ENCODE data around the gene MIR17HG. TPM values are rescaled to one million over a fixed set of nuclear protein-coding genes. Genes with fewer than 3 reads are reported as not detected.
A peak's percentile ranks its signal among the peaks of the same experiment; 100 is the strongest.

The MIR17HG gene
- total and polyA plus RNA-seq, 5 experiments from 2014 or later = 0.24 to 17.5 (median 0.74) TPM

DNA sequence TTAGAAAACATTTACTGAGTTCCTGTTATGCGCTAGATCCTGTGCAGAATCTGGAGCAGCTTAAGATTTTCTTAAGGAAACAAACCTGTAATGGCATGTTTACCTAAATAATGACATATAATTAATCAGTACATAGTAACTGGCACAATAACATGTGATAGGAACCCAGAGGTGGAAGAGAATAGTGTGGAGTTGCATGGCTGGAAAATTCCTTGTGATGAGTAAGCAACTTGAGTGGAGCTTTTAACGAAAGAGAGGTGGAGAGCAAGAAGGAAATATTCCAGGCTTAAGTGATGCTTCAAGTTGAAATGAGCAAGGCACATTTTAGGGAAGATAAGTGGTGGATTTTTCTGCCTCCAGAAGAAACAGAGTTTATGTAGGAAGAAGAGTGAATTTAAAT lies 41.7 kb downstream of the MIR17HG start:
- Mint-ChIP-seq H3K4me3 (no peak overlapping the region), H3K27me3 (peaks cover 27 to 56% (median 40%) of the 10 kb centered on the region in 5 donors), H3K9me3 (no peaks in the 10 kb centered on the region), H3K27ac (no peak overlapping the region), H3K36me3 (no peaks in the 10 kb centered on the region), H3K4me1 (no peaks in the 10 kb centered on the region)
- POLR2A ChIA-PET = no interaction called here
- ATAC-seq (no peak), DNase-seq (no peak)

DNA sequence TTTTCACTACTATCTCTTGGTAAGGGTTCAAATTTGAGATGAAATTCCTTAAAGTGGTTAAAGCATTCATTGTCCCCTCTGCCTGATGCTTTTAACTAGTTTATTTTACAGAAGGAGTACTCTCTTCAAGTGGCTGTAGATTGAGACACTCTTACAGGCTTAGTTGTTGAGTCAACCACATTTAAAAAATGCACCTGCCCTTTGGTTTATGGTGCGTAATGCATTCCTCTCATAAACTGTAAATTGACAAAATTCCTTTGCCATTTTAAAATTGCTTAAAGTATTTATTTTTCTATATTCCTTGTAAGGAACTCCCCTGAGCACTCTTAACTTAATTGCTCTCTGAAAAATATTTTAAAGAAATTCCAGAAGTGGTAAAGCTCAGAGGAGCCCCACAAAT lies 50.1 kb downstream of the MIR17HG start:
- H3K36me3 Mint-ChIP-seq = no peaks in the 10 kb centered on the region
- no peak overlapping the region for H3K27ac Mint-ChIP-seq
- ATAC-seq (no peak), DNase-seq (no peak)
- POLR2A ChIA-PET = no interaction called here
- no peak overlapping the region for H3K4me3 Mint-ChIP-seq
- peaks cover 21 to 47% (median 32%) of the 10 kb centered on the region in 5 donors for H3K27me3 Mint-ChIP-seq
- no peaks in the 10 kb centered on the region for H3K9me3 Mint-ChIP-seq
- peaks cover 2 to 17% (median 13%) of the 10 kb centered on the region in 4 donors for H3K4me1 Mint-ChIP-seq

DNA sequence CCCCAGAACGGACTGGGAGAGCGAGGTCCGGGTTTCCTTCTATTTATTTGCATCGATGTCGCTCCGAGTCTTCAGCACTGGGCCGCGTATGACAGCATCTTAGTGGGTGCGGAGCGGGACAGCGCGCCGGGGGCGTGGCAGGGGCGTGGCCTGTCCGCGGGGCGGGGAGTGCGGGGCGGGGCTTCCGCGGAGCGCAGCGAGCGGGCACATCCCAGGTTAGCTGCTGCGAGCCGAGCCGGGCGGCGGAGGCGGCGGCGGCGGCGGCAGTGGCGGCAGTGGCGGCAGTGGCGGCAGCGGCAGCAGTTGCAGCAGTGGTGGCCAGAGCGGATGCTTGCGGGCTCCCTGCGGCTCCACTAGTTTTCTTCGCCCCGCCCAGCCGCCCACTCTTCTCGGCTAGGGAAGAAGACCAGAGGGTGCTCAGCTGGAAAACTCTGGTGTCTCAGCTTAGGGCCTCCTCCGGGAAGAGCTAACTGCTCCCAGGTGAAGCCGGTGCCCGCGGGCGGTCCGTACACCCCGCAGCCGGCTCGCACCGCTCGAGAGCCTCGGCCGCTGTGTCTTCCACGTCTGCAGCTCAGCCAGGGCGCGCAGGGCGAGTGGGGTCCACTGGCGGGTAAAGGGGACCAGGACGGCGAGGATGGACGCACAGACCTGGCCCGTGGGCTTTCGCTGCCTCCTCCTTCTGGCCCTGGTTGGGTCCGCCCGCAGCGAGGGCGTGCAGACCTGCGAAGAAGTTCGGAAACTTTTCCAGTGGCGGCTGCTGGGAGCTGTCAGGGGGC lies 51.1 kb downstream of the MIR17HG start, which contains the start of gene GPC5:
Gene GPC5 (plus strand): TSS at position 209 of the 776 bp plus-strand sequence.
- H3K4me3 Mint-ChIP-seq = peak within 1 kb of the TSS; percentile 71 to 86 (median 82)

DNA sequence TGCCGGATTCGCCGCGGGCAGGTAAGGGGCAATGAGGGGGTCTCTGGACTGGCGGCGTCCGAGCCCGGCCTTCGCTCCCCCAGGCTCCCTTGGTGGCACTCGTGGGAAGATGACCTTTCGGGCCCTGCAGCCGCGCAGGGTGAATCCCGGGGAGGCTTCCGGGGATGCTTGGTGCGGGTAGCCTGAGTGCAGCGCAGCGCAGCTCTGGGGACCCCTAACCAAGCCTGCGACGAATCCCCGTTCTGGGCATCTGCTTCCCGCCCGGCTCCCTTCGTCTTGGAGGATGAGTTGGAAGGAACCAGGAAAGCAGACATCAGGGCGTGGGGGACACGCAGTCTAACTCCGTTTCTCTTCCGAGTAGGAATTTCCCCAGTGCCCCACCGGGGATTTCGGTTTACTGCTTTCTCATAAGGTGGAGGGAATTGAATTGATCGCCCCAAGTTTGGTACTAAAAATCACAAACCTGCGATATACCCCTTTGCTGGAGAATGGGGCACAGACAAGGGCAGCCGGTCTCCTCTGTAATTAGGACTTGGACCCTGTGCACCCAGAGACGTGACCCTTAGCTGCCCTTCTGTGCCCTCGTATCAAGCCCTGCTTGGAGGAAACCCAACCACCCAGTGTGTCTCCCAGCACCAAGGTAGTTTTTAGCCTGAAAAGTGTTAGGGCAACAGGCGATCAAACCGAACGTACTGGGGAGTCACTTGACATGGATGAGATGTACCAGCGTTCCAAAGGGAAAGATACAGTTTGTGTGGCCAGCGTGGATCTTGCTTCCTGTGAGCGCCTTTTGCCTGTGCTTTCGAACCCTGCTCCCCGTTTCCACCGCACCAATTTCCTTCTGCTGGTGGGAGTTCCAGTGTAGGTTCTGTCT lies 51.9 kb downstream of the MIR17HG start:
- H3K4me1 Mint-ChIP-seq = peaks cover 2 to 17% (median 13%) of the 10 kb centered on the region in 4 donors

More for the DNA sequence above, 51.1 kb downstream of the MIR17HG start, which contains the start of gene GPC5:
- no peaks in the 10 kb centered on the region for H3K9me3 Mint-ChIP-seq
- peaks cover 24 to 47% (median 32%) of the 10 kb centered on the region in 5 donors for H3K27me3 Mint-ChIP-seq
- POLR2A ChIA-PET = interaction anchor here (1.4 kb wide), 1 partner anchor 52 kb away, joined by 3 read pairs; the partner anchor contains the start of gene MIR17HG
- ATAC-seq (peak; percentile 95 to 97), DNase-seq (peak; percentile 47 to 87 (median 77))
- no peaks in the 10 kb centered on the region for H3K36me3 Mint-ChIP-seq
- H3K27ac Mint-ChIP-seq = peak within 1 kb of the TSS in 1 of 10 donors; percentile 22
- H3K4me1 Mint-ChIP-seq = peaks cover 2 to 17% (median 13%) of the 10 kb centered on the region in 4 donors

DNA sequence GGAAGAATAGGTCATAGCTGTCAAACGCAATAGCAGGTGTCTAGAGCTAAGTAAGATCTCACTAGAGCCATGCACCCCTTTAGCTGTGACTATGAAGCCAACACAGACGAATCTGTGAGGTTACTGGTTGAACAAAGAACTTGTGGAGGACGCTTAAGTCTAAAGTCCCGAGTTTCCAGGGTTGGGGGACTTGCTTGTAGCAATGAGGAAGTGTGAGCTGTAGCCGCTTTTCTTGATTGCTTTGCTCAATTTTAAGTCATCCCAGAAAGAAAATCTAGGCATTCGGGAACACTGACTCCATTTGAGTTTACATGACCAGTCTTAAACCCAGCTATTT lies 52.5 kb downstream of the MIR17HG start:
- Mint-ChIP-seq H3K4me3 (peak overlapping the region in 9 of 10 donors; percentile 54 to 84 (median 73)), H3K36me3 (no peaks in the 10 kb centered on the region), H3K27ac (peak overlapping the region in 3 of 10 donors; percentile 1 to 52 (median 12)), H3K4me1 (peaks cover 2 to 17% (median 13%) of the 10 kb centered on the region in 4 donors), H3K9me3 (no peaks in the 10 kb centered on the region), H3K27me3 (peaks cover 11 to 33% (median 21%) of the 10 kb centered on the region in 5 donors)
- DNase-seq = no peak
- ATAC-seq = peak in 1 of 2 donors; percentile 25
- POLR2A ChIA-PET = interaction anchor here (0.6 kb wide), 1 partner anchor 41 kb away, joined by 3 read pairs; no protein-coding TSS in a partner anchor

More for the DNA sequence above, 51.9 kb downstream of the MIR17HG start:
- Mint-ChIP-seq H3K27ac (peak overlapping the region in 4 of 10 donors; percentile 1 to 52 (median 17)), H3K9me3 (no peaks in the 10 kb centered on the region), H3K4me3 (peak overlapping the region; percentile 54 to 84 (median 74)), H3K36me3 (no peaks in the 10 kb centered on the region), H3K27me3 (peaks cover 17 to 39% (median 27%) of the 10 kb centered on the region in 5 donors)
- DNase-seq (peak in 3 of 10 donors; percentile 9 to 16 (median 15)), ATAC-seq (peak in 1 of 2 donors; percentile 11)
- POLR2A ChIA-PET = interaction anchor here (0.6 to 1.4 kb wide), 2 partner anchors 40 to 53 kb away, joined by 3 read pairs; partner anchors contain the start of gene MIR17HG

DNA sequence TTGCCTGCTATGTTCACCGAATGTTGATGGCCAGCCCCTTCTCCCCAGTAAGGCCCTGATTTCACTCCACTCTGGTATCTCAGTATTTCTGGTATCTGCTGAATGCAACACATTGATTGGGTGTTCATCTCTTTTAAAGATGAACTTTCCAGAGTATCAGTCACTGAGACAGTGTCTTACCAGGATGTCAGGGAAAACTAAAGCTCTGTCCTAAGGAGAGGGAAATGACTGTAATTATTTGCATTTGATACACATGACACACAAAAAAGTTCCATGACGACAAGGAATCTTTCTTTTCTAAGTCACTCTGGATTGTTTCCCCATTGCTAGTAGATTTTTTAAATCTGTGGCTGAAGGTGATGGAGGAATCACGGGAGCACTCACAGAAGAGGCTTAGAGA lies 53.2 kb downstream of the MIR17HG start:
- no peak for DNase-seq
- no peak for ATAC-seq
- Mint-ChIP-seq H3K36me3 (no peaks in the 10 kb centered on the region), H3K27me3 (peaks cover 6 to 28% (median 18%) of the 10 kb centered on the region in 5 donors), H3K4me1 (peaks cover 2 to 17% (median 13%) of the 10 kb centered on the region in 4 donors), H3K27ac (peak overlapping the region in 1 of 10 donors; percentile 41), H3K4me3 (peak overlapping the region in 1 of 10 donors; percentile 30), H3K9me3 (no peaks in the 10 kb centered on the region)
- POLR2A ChIA-PET = no interaction called here

DNA sequence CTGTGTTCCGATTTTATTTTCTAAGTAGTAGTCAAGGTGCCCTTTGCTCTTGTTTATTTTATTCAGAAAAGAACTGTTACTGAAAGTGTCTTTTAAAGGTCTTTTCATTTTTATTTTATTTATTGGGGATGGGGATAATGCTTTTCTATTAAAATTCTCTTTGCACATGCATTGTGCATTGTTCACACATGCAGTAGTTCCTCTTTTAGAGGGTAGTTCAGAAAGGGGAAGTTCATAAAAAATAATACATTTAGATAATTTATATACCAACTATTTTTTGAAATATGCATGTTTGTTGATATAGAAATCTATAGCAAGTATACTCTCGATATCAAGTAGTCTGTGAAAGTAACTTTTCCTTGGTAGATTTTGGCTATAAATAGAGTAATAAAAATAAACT lies 54.4 kb downstream of the MIR17HG start:
- Mint-ChIP-seq H3K36me3 (peaks cover 0 to 5% (median 3%) of the 10 kb centered on the region in 3 donors), H3K4me1 (peaks cover 2 to 17% (median 13%) of the 10 kb centered on the region in 4 donors), H3K27ac (no peak overlapping the region), H3K4me3 (no peak overlapping the region), H3K27me3 (peaks cover 3 to 23% (median 12%) of the 10 kb centered on the region in 5 donors), H3K9me3 (peaks cover 0 to 8% (median 2%) of the 10 kb centered on the region in 9 donors)
- DNase-seq (no peak), ATAC-seq (no peak)
- POLR2A ChIA-PET = no interaction called here

Other genes with a start within 250 kb of the MIR17HG start
- not detected for gene GPC5, start 50.9 kb downstream of the MIR17HG start, total RNA-seq
- gene GPC5, start 50.9 kb downstream of the MIR17HG start, polyA plus RNA-seq = not detected

Measured in naive thymus-derived CD8-positive, alpha-beta T cell (primary cell).